HG02763 (cell line): ENCODE results near the gene PPM1K.

Source experiments
- ATAC-seq: cut with Tn5 transposase; IDR thresholded peaks from one replicate; pipeline ENCODE4 v1.9.1; 2021; ENCODE audit warnings: mild to moderate bottlenecking, moderate library complexity; ENCODE audit not compliant: unreplicated experiment

Gene PPM1K

GRCh38 chr4:88223516-88223915, 60.8 kb downstream of the PPM1K start:
- no peak for ATAC-seq

GRCh38 chr4:88219099-88219498, 65.3 kb downstream of the PPM1K start:
- no peak for ATAC-seq

- no peak for ATAC-seq
These were observed 67.2 kb downstream of the PPM1K start for GRCh38 chr4:88217169-88217568.

- ATAC-seq, result no peak
These were observed 68.0 kb downstream of the PPM1K start for GRCh38 chr4:88216395-88216794.

- no peak for ATAC-seq
These were observed 69.0 kb downstream of the PPM1K start for GRCh38 chr4:88215351-88215750.

- no peak for ATAC-seq
These were observed 72.2 kb downstream of the PPM1K start for GRCh38 chr4:88212253-88212561.

GRCh38 chr4:88211473-88212252, 72.7 kb downstream of the PPM1K start:
- ATAC-seq, result no peak

GRCh38 chr4:88208156-88208555, 76.2 kb downstream of the PPM1K start:
- no peak for ATAC-seq
